ENCODE data around the gene KRT78.
A peak's percentile ranks its signal among the peaks of the same experiment; 100 is the strongest.

Gene KRT78

GRCh38 chr12:52794479-52795331, 54.1 kb downstream of the KRT78 start:
- peak; percentile 28 for DNase-seq

- no peak for DNase-seq
Measured at GRCh38 chr12:52792185-52793029, 56.4 kb downstream of the KRT78 start.

GRCh38 chr12:52791271-52792184, 57.3 kb downstream of the KRT78 start:
- no peak for DNase-seq

- no peak for DNase-seq
Measured at GRCh38 chr12:52790427-52791270, 58.1 kb downstream of the KRT78 start.

GRCh38 chr12:52789637-52790426, 59.0 kb downstream of the KRT78 start:
- no peak for DNase-seq

GRCh38 chr12:52788876-52789636, 59.7 kb downstream of the KRT78 start:
- DNase-seq, result no peak

GRCh38 chr12:52788192-52788875, 60.5 kb downstream of the KRT78 start:
- DNase-seq, result no peak

All from inflammatory macrophage treated with lipopolysaccharide for 4 hours (primary cell).